HL-60/S4 (cell line): ENCODE results near the gene ACVRL1.

Experiments used
- in situ Hi-C: fragments of 300-500 bp; cut with MboI; formaldehyde crosslinking; loops from 2 replicates; pipeline ENCODE4 v1.14.3; 2022; ENCODE audit warnings: low sequenced_read_pairs

The ACVRL1 gene

GRCh38 chr12:51896236-51896635 is 11.1 kb upstream of the ACVRL1 start:
- in situ Hi-C loops: no loop called here

- in situ Hi-C loops: no loop called here
These were observed 10.1 kb upstream of the ACVRL1 start for GRCh38 chr12:51897181-51897580.

GRCh38 chr12:51898506-51898905 is 8.8 kb upstream of the ACVRL1 start:
- in situ Hi-C loops: no loop called here

GRCh38 chr12:51898937-51899336 is 8.4 kb upstream of the ACVRL1 start:
- in situ Hi-C loops: no loop called here

- in situ Hi-C loops: no loop called here
These were observed 6.9 kb upstream of the ACVRL1 start for GRCh38 chr12:51900323-51900889.

GRCh38 chr12:51901121-51901817 is 6.0 kb upstream of the ACVRL1 start:
- in situ Hi-C loops: no loop called here

GRCh38 chr12:51901881-51902280 is 5.4 kb upstream of the ACVRL1 start:
- in situ Hi-C loops: no loop called here

- in situ Hi-C loops: no loop called here
These were observed 2.3 kb upstream of the ACVRL1 start for GRCh38 chr12:51904951-51905470.

- in situ Hi-C loops: no loop called here
These were observed 1.6 kb upstream of the ACVRL1 start for GRCh38 chr12:51905471-51906429.

GRCh38 chr12:51906430-51907082 is 748 bp upstream of the ACVRL1 start:
- in situ Hi-C loops: no loop called here

GRCh38 chr12:51907856-51908425 is 637 bp downstream of the ACVRL1 start:
- in situ Hi-C loops: no loop called here

GRCh38 chr12:51908876-51909592 is 1.7 kb downstream of the ACVRL1 start:
- in situ Hi-C loops: no loop called here

GRCh38 chr12:51910168-51910567 is 2.9 kb downstream of the ACVRL1 start:
- in situ Hi-C loops: no loop called here

- in situ Hi-C loops: no loop called here
These were observed 3.4 kb downstream of the ACVRL1 start for GRCh38 chr12:51910691-51911090.

- in situ Hi-C loops: no loop called here
These were observed 4.0 kb downstream of the ACVRL1 start for GRCh38 chr12:51911307-51911706.

GRCh38 chr12:51911788-51912711 is 4.7 kb downstream of the ACVRL1 start:
- in situ Hi-C loops: no loop called here

GRCh38 chr12:51913071-51914033 is 6.0 kb downstream of the ACVRL1 start:
- in situ Hi-C loops: no loop called here
